ENCODE data around the gene WNT7B.
"Not testable (repeated sequence)": the region's sequence is repeated elsewhere in the genome, so short reads cannot be mapped to it uniquely, and the experiment has no call there.

WNT7B gene

DNA sequence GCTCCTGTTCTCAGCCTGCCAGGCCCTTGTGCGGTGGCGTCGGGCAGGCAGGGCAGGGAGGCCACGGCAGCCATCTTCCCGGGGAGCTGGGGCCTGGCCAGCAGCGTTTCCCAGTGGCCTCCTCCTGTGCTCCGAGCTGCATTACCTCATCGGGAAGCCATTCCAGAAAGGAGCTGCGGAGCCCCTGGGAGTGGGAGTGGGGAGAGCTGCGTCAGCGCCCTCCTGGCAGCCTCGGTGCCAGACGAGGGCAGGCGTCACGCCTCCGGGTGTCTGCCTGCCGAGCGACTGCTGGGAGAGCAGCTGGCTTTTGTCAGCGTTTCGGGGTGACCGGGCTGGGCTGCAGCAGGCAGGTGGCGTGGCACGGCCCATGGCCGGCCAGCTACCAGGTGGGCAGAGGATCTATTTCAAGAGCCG lies 30.9 kb upstream of the WNT7B start:
- no peak for DNase-seq

- DNase-seq: peak; percentile 52
Observed at GRCh38 chr22:46007003-46007847, 30.3 kb upstream of the WNT7B start.

- peak; percentile 79 for DNase-seq
Observed at GRCh38 chr22:46006379-46007002, 29.5 kb upstream of the WNT7B start.

- DNase-seq: not testable (repeated sequence)
Observed at GRCh38 chr22:46005116-46005705, 28.2 kb upstream of the WNT7B start.

DNA sequence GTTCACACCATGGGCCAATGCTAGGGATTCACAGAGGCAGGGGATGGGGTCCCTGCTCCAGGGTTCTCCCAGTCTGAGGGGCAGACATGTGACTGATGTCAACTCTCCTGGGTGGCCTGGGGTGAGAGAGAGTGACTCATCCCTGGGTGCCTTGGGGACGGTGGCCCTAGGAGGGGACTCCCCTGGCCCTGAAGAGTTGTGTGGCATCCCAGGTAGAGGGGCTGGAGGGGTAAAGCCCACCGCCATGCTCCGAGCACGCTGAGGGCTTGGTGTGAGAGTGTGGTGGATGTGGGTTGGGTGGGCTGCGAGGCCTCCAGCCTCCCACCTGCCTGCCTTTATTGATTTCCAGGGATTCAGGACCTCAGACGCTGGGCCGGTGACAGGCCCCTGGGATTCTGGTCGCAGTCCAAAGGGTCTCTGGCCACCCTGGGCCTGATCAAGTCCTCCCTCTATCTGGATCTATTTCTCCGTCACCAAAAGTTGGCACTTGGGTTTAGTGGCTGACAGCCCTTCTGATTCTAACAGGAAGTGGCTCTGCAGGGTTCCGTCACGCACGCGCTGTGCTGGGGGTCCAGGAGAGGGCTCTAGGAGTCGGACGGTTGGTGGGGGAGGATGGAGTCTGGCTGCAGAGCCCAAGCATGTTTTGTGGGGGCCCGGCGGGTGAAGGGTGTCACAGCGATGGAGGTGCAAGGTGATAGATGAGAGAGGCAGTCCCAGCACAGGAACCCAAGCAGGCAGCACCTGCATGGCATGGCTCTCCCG lies 27.3 kb upstream of the WNT7B start:
- peak; percentile 61 for DNase-seq

- DNase-seq: no peak
Observed at GRCh38 chr22:46003271-46004091, 26.5 kb upstream of the WNT7B start.

DNA sequence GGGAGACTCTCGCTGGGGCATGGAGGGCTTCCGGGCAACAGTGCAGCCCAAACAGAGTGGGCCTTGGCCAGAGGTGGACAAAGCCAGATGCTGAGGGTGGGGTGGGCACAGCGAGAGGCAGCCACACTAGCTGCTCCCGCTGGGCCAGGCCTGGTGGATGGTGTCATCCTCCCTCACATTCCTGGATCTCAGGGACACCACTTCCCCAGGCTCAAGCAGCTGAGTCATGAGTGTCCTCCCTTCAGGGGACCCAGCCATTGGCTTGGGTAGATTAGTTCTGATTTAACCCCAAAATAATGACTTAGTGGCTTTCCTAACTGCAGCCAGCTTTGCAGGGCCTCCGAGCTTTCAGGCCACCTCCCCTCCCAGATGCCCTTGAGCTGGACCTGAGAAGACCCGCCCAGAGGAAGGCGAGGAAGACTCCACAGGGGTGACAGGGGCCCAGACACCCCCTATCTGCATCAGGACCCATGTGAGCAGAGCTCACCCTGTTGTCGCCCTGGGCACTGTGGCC lies 25.9 kb upstream of the WNT7B start:
- DNase-seq: no peak

DNA sequence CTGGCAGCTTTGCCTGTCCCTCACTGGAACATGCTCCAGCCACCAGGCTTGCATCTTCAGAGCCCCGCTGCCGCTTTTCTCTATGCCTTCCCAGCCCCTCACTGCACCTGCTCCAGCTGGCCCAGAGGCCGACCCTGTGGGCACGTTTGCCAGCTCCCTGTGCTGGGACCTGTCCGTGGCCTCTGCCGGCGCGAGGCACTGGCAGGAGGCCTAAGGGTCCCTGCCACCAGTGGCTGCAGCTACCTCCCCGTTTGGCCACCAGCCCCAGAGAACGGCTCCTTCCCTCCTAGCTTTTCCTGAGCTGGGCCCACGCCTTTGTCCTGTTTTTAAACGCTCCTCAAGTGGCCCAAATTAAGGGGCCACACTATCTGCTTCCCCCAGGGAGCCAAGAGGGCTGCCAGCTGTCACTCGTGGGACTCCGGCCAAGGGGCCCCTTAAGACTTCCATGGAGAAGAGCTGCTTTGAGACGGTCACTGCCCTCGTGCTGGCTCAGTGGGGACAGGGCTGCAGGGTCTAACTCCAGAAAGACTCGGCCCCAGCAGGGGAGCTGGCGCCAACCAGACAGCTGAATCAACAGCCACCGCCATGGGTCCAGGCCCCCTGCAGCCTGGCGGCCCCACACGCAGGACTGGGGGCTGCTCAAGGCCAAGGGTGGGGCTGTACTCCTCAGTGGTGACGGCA lies 24.6 kb upstream of the WNT7B start:
- no peak for DNase-seq

DNA sequence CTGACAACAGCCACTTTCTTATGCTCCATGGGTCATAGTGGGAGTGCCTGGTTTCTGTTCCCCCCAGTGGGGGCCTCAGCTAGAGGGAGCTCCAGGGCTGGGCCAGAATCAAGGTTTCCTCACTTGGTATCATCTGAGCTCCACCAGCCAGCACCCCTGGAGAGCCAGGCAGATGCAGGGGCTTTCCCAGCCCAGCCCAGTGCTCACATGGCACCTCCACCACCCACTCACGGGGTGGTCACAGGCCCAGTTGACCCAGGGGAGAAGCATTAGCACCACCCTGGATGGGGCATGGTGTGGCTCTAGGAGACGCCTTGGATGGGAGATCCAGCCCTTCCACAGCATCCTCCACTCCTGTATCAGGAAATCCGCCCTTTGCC lies 24.1 kb upstream of the WNT7B start:
- DNase-seq: no peak

DNA sequence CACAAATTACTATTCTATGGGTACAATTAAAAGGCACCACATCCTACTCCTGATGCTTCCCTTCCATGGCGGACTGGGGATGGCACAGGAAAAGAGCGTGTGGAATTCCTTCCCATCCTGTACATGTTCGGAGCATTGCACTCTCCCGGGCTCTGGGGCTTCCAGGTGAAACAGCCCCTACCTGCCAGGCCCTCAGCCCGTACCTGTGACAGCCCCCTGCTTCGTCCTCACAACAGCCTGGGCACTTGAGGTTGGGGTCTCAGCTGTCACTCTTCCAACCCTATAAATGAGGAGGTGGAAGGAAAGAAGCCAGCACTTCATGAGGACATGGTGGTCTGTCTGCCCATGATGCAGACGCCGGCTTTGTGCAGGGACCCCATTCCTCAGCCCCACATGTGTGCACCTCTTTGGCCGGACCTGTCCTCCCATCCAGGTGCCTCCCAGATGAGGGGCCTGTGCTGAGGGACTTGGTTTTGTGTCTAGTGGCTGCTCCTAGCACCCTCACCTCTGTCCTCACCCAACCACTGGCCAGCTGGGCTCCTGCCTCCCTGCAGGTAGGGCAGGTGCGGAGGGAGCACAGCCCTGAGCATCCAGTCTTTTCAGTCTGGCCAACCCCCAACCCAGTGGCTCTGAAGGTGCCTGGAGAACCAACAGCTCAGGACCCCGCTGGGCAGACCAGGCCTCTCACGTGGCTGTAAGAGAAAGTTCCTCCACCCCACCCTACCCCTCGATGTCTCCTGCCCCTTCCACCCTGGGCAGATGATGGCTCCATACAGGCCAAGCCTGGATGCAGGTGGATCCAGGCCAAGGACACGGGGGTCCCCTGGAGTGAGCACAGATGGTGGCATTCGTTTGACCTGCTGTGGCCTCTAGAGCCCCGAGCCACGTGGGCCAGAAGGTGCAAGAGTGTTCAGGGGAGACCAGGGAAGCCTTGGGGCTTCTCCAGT lies 23.4 kb upstream of the WNT7B start:
- no peak for DNase-seq

DNA sequence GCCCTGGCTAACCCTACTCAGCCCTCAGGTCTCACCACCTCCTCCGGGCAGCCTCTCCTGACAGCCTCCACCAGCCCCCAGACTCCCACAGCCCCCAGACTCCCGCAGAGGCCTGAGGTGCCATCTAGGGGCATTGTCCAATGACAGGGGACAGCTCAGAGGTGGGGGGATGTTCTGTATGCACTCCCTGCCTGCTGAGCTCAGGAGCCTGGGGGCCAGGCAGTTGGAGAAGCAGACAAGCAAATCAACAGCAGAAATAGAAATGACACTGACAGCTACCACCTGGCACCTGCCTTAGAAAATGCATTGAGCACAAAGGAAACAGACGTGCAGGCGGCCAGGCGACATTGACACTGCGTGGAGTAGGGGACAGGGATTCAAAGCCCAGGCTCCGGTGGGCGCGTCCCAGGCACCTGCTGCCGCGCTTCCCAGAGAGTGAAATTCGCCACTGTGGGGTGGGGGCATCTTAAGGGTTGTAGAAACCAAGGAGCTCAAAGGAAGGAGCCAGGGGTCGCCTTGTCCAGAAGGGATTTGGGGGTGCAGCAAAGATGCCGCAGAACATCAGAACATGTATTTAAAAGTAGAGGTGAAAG lies 22.5 kb upstream of the WNT7B start:
- DNase-seq: no peak

DNA sequence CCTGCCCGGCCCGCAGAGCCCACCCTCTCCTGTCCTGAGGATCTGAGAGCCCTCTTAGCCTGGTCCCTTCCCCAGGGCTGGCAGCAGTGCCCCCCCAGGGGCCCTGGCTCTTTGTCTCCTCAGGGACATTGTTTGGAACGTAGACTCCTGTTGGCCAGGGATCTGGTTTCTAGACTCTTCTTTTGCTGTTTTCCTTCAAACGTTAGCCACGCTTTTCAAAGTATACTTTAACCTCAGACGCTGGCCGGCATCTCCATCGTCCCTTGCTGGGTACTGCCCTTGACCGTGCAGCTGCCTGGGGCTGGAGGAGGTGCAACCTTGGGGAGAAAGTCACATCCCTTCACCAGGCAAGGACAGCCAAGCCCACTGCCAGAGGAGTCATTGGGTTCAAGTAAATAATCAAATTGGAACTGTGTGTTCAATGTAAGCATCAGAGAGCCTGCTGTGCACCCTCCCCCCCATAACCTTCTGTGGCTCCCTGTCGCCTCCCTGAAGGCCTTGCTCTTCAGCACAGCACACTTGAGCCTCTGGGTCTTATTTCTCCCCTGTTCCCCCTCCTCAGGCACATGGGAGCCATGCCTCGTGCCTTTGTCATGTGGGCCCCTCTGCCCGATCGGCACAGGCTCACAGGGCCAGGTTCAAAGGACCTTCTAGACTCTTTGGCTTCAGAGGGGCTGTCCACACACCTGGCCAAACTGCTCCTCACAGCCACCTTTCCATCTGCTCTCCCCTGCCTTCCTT lies 21.8 kb upstream of the WNT7B start:
- DNase-seq: no peak

DNA sequence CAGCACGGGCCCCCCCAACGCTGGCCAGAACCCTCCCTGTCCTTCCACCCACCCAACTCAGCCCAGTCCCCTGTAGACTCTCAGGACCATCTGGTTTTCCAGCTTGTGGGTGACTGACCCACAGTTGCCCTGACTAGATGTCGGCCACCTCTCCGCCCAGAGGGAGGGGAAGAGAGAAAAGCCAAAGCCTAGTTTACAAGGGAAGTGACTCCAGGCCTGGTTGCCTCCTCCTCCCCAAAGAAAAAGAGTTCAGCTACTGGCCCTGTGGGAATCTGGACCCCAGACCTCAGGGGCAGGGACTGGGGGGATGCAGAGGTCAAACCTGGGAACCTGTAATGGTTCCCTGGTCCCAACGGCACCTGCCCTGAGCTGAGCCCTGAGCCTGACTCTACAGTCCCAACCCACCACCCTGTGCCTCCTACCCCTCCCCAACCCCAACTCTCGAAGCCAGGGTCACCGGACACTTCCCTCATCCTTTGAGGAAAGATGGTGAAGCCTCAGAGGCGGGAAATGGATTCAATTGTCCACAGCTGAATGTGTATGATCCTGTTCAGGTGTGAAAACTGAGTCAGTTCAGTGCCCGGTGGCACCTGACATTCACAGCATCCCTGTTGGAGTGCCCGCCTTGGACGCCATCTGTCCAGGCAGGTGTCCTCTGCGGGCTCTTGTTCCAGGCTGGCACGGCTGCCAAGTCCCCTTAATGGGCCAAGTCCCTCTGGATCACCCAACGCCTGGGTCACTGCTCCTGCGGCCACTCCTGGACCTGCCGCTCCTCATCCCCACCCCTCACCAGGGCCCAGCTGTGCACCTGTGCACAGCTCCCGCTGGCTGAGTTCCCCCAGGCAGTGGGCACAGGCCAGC lies 21.0 kb upstream of the WNT7B start:
- DNase-seq: no peak

DNA sequence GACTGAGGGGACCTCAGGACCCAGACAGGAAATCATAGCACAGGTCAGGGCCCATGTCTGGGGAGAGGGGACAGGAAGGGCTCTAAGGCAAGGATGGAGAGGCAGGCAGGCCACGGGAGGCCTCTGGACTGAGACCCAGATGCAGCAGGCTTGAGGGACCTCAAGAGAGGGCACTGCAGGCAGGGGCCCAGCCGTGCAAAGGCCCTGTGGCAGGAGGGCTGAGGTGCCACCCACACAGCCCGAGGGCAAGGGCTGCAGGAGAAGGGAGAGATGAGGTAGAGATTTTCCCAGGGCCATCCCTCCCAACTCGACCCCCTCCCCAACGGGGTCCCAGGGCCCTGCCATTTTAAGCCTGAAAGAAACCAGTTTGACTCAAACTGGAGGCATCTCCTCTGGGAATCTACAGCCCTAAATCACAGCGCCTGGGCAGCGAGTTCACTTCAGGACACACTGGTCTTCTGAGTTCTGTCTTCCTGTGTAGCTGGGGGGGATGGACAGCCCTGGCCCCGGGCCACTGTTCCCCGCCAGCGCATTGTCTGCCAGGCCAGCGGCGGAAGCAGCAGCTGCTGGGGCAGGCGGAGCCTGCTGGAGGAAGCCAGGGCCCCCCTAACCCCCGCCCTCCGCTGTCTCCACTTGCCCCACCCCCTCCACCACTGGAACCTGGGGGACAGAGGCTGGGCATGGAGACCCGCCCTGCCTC lies 20.3 kb upstream of the WNT7B start:
- peak; percentile 60 for DNase-seq

DNA sequence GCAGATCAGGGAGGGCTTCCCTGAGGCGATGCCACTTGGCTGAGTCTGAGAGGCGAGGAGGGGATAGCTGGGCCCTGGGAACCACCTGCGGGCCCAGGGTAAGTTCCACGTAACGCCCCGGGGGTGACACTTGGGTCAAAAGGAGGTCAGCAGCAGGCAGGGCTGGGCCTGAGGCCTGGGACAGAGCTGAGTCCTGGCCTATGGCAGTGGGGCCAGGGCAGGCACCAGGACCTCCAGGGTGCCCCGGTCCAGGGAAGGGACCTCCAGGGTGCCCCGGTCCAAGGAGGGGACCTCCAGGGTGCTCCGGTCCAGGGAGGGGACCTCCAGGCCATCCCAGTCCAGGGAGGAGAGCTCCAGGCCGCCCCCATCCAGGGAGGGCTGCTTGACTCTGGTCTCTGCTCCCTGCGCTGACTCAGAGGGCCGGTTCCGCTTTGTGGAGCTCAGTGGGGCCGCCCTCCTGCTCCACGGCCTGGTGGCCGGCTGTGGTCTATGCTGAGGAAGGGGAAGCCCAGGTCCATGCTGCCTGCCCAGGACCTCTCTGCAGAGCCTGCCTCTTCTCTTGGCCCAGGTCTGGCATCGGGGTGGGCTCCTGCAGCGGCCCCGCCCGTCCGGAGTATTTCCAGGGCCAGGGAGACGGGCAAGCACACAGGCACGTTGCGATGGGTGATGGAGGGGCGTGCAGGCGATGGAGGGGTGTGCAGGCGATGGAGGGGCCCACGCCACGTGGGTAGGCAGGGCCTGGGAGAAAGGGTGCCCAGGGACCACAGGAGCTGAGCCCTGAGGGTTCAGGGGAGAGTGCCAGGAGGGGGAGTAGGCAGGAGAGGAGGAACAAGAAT lies 19.5 kb upstream of the WNT7B start:
- DNase-seq: peak; percentile 74

- DNase-seq: peak; percentile 0
Observed at GRCh38 chr22:45995405-45996101, 18.6 kb upstream of the WNT7B start.

All from CD4-positive, alpha-beta T cell treated with Interferon gamma for 1 hour (primary cell).